ENCODE data around the gene TAF1B. TPM values are rescaled to one million over a fixed set of nuclear protein-coding genes. Genes with fewer than 3 reads are reported as not detected.

The TAF1B gene
- total and polyA plus RNA-seq, 5 experiments from 2014 or later = 10.1 to 19.3 (median 13.1) TPM

- Mint-ChIP-seq H3K27me3 (peaks cover 15 to 48% (median 34%) of the 10 kb centered on the region in 5 donors), H3K9me3 (no peaks in the 10 kb centered on the region), H3K4me1 (peaks cover 4 to 12% (median 9%) of the 10 kb centered on the region in 4 donors), H3K36me3 (no peaks in the 10 kb centered on the region), H3K27ac (no peak overlapping the region), H3K4me3 (peak overlapping the region in 8 of 10 donors; percentile 34 to 87 (median 82))
- POLR2A ChIA-PET = no interaction called here
- DNase-seq (no peak), ATAC-seq (no peak)
These were observed 109.7 kb downstream of the TAF1B start for GRCh38 chr2:9952856-9953503.

DNA sequence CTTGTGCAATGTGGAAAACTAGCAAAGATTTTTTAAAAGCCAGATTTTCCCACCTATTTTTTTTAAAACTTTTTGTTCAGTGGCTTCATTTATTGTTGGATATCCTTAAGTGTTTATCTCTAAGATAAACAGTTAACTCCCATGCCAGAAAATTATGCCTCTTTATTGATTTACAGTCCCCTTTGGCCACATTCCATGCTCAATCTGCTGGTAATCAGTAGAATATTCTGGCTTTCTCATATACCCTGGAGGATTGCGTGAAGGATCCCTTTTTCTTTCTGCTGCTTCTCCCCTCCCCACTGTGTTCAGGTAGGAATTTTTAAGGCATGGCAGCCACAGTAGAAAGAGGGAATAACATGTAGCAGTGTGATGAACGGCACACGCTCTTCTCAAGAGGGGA is 110.9 kb downstream of the TAF1B start:
- Mint-ChIP-seq H3K27ac (no peak overlapping the region), H3K4me1 (peaks cover 4 to 12% (median 9%) of the 10 kb centered on the region in 4 donors), H3K4me3 (peak overlapping the region in 1 of 10 donors; percentile 72), H3K27me3 (peaks cover 12 to 51% (median 34%) of the 10 kb centered on the region in 5 donors), H3K9me3 (no peaks in the 10 kb centered on the region), H3K36me3 (no peaks in the 10 kb centered on the region)
- POLR2A ChIA-PET = no interaction called here
- DNase-seq (no peak), ATAC-seq (no peak)

DNA sequence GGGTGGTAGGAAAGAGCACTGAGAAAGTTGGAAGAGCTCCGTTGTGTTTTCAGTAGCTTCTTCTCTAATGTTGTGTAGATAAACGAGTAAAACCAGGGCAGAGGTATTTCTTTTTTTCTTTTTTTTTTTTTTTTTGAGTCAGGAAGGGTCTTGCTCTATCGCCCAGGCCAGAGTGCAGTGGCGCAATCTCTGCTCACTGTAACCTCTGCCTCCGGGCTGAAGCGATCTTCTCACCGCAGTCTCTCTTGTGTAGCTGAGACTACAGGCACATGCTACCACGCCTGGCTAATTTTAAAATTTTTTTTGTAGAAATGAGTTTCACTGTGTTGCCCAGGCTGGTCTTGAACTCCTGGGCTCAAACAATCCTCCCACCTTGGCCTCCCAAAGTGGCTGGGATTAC is 114.8 kb downstream of the TAF1B start:
- Mint-ChIP-seq H3K9me3 (no peaks in the 10 kb centered on the region), H3K36me3 (peaks cover 0 to 2% (median 0%) of the 10 kb centered on the region in 3 donors), H3K27me3 (peaks cover 7 to 29% (median 19%) of the 10 kb centered on the region in 5 donors), H3K4me3 (no peak overlapping the region), H3K27ac (no peak overlapping the region), H3K4me1 (no peaks in the 10 kb centered on the region)
- POLR2A ChIA-PET = interaction anchor here (0.6 to 0.7 kb wide), 2 partner anchors 99 to 1191 kb away, joined by 3 to 5 read pairs; no protein-coding TSS in a partner anchor
- DNase-seq (no peak), ATAC-seq (no peak)

- DNase-seq (no peak), ATAC-seq (no peak)
- Mint-ChIP-seq H3K4me1 (no peaks in the 10 kb centered on the region), H3K4me3 (no peak overlapping the region), H3K27me3 (peaks cover 6 to 21% (median 17%) of the 10 kb centered on the region in 5 donors), H3K36me3 (peaks cover 0 to 2% (median 0%) of the 10 kb centered on the region in 3 donors), H3K9me3 (no peaks in the 10 kb centered on the region), H3K27ac (no peak overlapping the region)
- POLR2A ChIA-PET = no interaction called here
These were observed 116.0 kb downstream of the TAF1B start for GRCh38 chr2:9959262-9959661.

DNA sequence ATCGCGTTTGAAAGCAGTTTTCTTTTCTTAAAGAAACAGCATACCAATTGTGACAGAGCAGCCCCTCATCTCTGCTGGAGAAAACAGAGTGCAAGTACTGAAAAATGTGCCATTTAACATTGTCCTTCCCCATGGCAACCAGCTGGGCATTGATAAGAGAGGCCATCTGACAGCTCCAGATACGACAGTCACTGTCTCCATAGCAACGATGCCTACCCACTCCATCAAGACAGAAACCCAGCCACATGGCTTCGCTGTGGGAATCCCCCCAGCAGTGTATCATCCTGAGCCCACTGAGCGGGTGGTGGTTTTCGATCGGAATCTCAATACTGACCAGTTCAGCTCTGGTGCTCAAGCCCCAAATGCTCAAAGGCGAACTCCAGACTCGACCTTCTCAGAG is 117.7 kb downstream of the TAF1B start:
- no peak for ATAC-seq
- POLR2A ChIA-PET = no interaction called here

GRCh38 chr2:9964334-9964980 is 121.2 kb downstream of the TAF1B start:
- H3K9me3 Mint-ChIP-seq = no peaks in the 10 kb centered on the region
- POLR2A ChIA-PET = no interaction called here
- H3K36me3 Mint-ChIP-seq = peaks cover 0 to 2% (median 0%) of the 10 kb centered on the region in 3 donors
- H3K27me3 Mint-ChIP-seq = peaks cover 0 to 8% (median 1%) of the 10 kb centered on the region in 5 donors
- no peak overlapping the region for H3K4me3 Mint-ChIP-seq
- ATAC-seq = no peak
- H3K4me1 Mint-ChIP-seq = peaks cover 0 to 12% (median under 1%) of the 10 kb centered on the region in 4 donors
- H3K27ac Mint-ChIP-seq = peak overlapping the region in 2 of 10 donors; percentile 8 to 27
- no peak for DNase-seq

More for the DNA sequence above, 117.7 kb downstream of the TAF1B start:
- DNase-seq = no peak
- H3K27me3 Mint-ChIP-seq = peaks cover 2 to 17% (median 8%) of the 10 kb centered on the region in 5 donors
- H3K36me3 Mint-ChIP-seq = peaks cover 0 to 2% (median 0%) of the 10 kb centered on the region in 3 donors
- no peak overlapping the region for H3K4me3 Mint-ChIP-seq
- no peaks in the 10 kb centered on the region for H3K9me3 Mint-ChIP-seq
- no peak overlapping the region for H3K27ac Mint-ChIP-seq
- H3K4me1 Mint-ChIP-seq = peaks cover 0 to 8% (median under 1%) of the 10 kb centered on the region in 4 donors

GRCh38 chr2:9965119-9965822 is 122.0 kb downstream of the TAF1B start:
- POLR2A ChIA-PET = no interaction called here
- Mint-ChIP-seq H3K4me3 (no peak overlapping the region), H3K27ac (peak overlapping the region in 3 of 10 donors; percentile 8 to 27 (median 14))

DNA sequence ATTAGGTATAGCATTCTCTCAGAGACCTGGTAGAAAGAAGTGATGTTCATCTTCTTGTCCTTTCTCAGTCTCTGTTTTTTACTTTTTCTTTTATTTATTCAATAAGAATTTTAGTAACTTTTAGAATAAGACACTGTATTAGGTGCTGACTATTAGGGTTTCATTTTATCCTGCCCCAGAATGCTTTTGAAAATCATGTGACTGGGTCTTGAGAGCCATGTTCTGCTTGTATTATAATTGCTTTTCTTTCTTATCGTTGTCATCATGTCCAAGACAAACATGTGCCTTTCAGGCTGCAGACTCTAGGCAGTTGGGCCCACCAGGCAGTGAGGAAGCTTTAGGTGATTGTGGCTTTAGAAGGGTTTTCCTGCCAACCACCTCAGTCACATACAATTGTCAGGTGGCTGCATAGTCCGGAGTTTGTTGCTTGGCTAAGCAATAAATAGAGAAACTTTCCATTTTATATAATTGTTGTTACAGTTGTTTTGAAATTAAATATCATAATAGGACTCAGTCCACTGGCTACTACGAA is 123.3 kb downstream of the TAF1B start:
- no peaks in the 10 kb centered on the region for H3K9me3 Mint-ChIP-seq
- H3K4me1 Mint-ChIP-seq = peaks cover 0 to 12% (median under 1%) of the 10 kb centered on the region in 4 donors
- H3K4me3 Mint-ChIP-seq = no peak overlapping the region
- ATAC-seq (no peak), DNase-seq (no peak)
- no peak overlapping the region for H3K27ac Mint-ChIP-seq
- POLR2A ChIA-PET = no interaction called here
- peaks cover 0 to 6% (median 0%) of the 10 kb centered on the region in 5 donors for H3K27me3 Mint-ChIP-seq
- H3K36me3 Mint-ChIP-seq = no peaks in the 10 kb centered on the region

More at GRCh38 chr2:9965119-9965822, 122.0 kb downstream of the TAF1B start:
- H3K36me3 Mint-ChIP-seq = no peaks in the 10 kb centered on the region
- DNase-seq = no peak
- H3K9me3 Mint-ChIP-seq = no peaks in the 10 kb centered on the region
- H3K27me3 Mint-ChIP-seq = peaks cover 0 to 6% (median 0%) of the 10 kb centered on the region in 5 donors
- no peak for ATAC-seq
- peaks cover 0 to 12% (median under 1%) of the 10 kb centered on the region in 4 donors for H3K4me1 Mint-ChIP-seq

DNA sequence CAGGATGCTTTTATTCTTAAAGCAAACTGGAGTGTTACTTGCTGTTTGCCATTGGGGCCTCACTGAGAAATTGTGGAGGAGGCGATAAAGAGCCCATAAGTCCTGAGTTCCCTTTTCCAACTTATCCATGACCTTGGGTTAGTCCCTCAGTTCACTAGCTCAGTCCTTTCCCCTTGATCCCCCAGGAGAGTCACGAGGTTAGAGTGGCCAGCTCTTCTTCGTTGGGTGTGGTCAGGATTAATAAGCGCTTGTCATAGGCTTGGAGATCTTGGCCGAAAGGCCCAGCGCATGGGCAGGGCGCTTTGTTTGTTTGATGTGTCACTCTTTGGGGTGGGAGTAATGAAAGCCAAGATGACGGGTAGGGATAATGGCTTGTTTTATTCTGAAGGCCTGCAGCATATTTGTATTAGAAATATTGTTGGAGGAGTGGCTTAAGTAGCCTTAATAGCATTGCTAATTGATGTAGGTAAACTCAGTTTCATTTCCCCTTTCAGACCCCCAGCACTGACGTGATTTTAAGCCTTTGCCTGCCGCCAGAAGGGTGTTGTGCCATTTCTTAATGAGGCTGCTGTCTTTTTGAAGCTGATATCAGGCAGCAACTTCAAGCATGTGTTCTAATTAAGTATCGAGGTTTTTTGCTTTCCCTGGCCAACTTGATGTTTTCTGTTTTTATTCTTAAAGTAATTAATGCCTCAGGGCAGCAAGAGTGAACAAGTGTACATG is 123.9 kb downstream of the TAF1B start:
- DNase-seq (no peak), ATAC-seq (no peak)
- Mint-ChIP-seq H3K4me3 (no peak overlapping the region), H3K27ac (no peak overlapping the region), H3K9me3 (no peaks in the 10 kb centered on the region), H3K27me3 (peaks cover 0 to 3% (median 0%) of the 10 kb centered on the region in 5 donors), H3K4me1 (peaks cover 0 to 12% (median under 1%) of the 10 kb centered on the region in 4 donors), H3K36me3 (no peaks in the 10 kb centered on the region)
- POLR2A ChIA-PET = no interaction called here

GRCh38 chr2:9968553-9969497 is 125.6 kb downstream of the TAF1B start:
- Mint-ChIP-seq H3K9me3 (no peaks in the 10 kb centered on the region), H3K4me1 (peaks cover 0 to 12% (median under 1%) of the 10 kb centered on the region in 4 donors), H3K27ac (peak overlapping the region in 1 of 10 donors; percentile 3), H3K4me3 (no peak overlapping the region), H3K27me3 (no peaks in the 10 kb centered on the region), H3K36me3 (no peaks in the 10 kb centered on the region)
- DNase-seq (no peak), ATAC-seq (no peak)
- POLR2A ChIA-PET = interaction anchor here (0.6 to 1.2 kb wide), 2 partner anchors 10 to 18 kb away, joined by 7 read pairs; no protein-coding TSS in a partner anchor

Data from naive thymus-derived CD8-positive, alpha-beta T cell (primary cell).